Measurements from ENCODE around the gene HNRNPF.

HNRNPF gene

GRCh38 chr10:43407576-43408330 is 1.2 kb downstream of the HNRNPF start:
- no peak for TF ChIP-seq CTCF (IDR thresholded peaks at IDR 0.05; ENCODE audit: extremely low read depth, missing control alignments)
- DNase-seq (ENCODE audit: low spot score), result peak; percentile 94

GRCh38 chr10:43407148-43407575 is 1.8 kb downstream of the HNRNPF start:
- TF ChIP-seq CTCF (IDR thresholded peaks at IDR 0.05; ENCODE audit: extremely low read depth, missing control alignments), result no peak
- peak; percentile 78 for DNase-seq (ENCODE audit: low spot score)

- DNase-seq (ENCODE audit: low spot score), result no peak
- no peak for TF ChIP-seq CTCF (IDR thresholded peaks at IDR 0.05; ENCODE audit: extremely low read depth, missing control alignments)
Observed at GRCh38 chr10:43404704-43405084, 4.3 kb downstream of the HNRNPF start.

- TF ChIP-seq CTCF (IDR thresholded peaks at IDR 0.05; ENCODE audit: extremely low read depth, missing control alignments), result no peak
- no peak for DNase-seq (ENCODE audit: low spot score)
Observed at GRCh38 chr10:43403911-43404703, 4.9 kb downstream of the HNRNPF start.

- TF ChIP-seq CTCF (IDR thresholded peaks at IDR 0.05; ENCODE audit: extremely low read depth, missing control alignments), result no peak
- DNase-seq (ENCODE audit: low spot score), result no peak
Observed at GRCh38 chr10:43402880-43403452, 6.0 kb downstream of the HNRNPF start.

GRCh38 chr10:43402176-43402575 is 6.8 kb downstream of the HNRNPF start:
- no peak for TF ChIP-seq CTCF (IDR thresholded peaks at IDR 0.05; ENCODE audit: extremely low read depth, missing control alignments)
- no peak for DNase-seq (ENCODE audit: low spot score)

GRCh38 chr10:43401627-43402026 is 7.4 kb downstream of the HNRNPF start:
- no peak for DNase-seq (ENCODE audit: low spot score)

More at GRCh38 chr10:43401627-43402026, 7.4 kb downstream of the HNRNPF start:
- TF ChIP-seq CTCF (IDR thresholded peaks at IDR 0.05; ENCODE audit: extremely low read depth, missing control alignments), result no peak

Data from GM20000 (cell line).